ENCODE measurements around the gene LRRC23. TPM values are rescaled to one million over a fixed set of nuclear protein-coding genes. Genes with fewer than 3 reads are reported as not detected.
"Not testable (repeated sequence)": the region's sequence is repeated elsewhere in the genome, so short reads cannot be mapped to it uniquely, and the experiment has no call there.

Gene LRRC23
- total and polyA plus RNA-seq, 2 donors (not counting 1 experiment from before 2014, with no cell fraction given): 5.6 to 9.6 TPM

DNA sequence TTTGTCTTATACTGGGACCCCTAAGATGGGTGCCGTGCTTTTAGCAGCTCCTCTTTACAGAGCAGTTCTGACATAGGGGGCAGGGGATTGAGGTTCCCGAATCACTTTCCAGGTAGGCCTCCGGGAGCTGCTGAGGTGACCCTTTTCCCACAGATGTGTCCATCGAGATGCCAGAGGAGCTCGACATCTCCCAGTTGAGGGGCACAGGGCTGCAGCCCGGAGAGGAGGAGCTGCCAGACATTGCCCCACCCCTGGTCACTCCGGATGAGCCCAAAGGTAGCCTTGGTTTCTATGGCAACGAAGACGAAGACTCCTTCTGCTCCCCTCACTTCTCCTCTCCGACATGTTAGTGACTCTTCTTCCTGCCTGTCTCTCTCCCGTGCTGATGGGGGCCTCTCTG is 41.6 kb upstream of the LRRC23 start:
- no peaks in the 10 kb centered on the region for H3K9me3 ChIP-seq (ENCODE audit: control insufficient read depth, insufficient read depth, low read depth, low read length)
- peaks cover 4% of the 10 kb centered on the region for H3K4me1 ChIP-seq (ENCODE audit: control insufficient read depth, extremely low read depth, insufficient read depth, low read length)
- H3K27me3 ChIP-seq (ENCODE audit: control insufficient read depth, insufficient read depth, low read length): no peaks in the 10 kb centered on the region
- H2AFZ ChIP-seq (ENCODE audit: low read length): no peak overlapping the region
- H3K36me3 ChIP-seq (ENCODE audit: control insufficient read depth, insufficient read depth, low read length): peaks cover 34% of the 10 kb centered on the region
- H4K20me1 ChIP-seq (ENCODE audit: control insufficient read depth, extremely low read depth, insufficient read depth, low read length): no peaks in the 10 kb centered on the region
- H3K4me3 ChIP-seq (replicated peaks in 1 of 4; ENCODE audit: control extremely low read depth in 1 of 4, insufficient read depth in 1 of 4, low read depth in 3 of 4, low read length in 4 of 4): no peak overlapping the region
- H3K79me2 ChIP-seq (ENCODE audit: control insufficient read depth, insufficient read depth, low read length): peaks cover 7% of the 10 kb centered on the region
- no peak for TF ChIP-seq EZH2 (IDR thresholded peaks at IDR 0.05; ENCODE audit: low read length, missing control alignments)
- TF ChIP-seq CTCF (conservative IDR thresholded peaks at IDR 0.05 in 1 of 2, IDR thresholded peaks at IDR 0.05 in 1 of 2; ENCODE audit: low read depth in 1 of 2, low read length in 2 of 2): no peak
- H3K4me2 ChIP-seq (ENCODE audit: extremely low read depth, insufficient read depth, low read length): no peak overlapping the region
- H3K9ac ChIP-seq (ENCODE audit: insufficient read depth, low read length): no peak overlapping the region
- DNase-seq (ENCODE audit: low read depth in 2 of 2): no peak
- H3K27ac ChIP-seq (ENCODE audit: insufficient read depth, low read length): no peak overlapping the region

DNA sequence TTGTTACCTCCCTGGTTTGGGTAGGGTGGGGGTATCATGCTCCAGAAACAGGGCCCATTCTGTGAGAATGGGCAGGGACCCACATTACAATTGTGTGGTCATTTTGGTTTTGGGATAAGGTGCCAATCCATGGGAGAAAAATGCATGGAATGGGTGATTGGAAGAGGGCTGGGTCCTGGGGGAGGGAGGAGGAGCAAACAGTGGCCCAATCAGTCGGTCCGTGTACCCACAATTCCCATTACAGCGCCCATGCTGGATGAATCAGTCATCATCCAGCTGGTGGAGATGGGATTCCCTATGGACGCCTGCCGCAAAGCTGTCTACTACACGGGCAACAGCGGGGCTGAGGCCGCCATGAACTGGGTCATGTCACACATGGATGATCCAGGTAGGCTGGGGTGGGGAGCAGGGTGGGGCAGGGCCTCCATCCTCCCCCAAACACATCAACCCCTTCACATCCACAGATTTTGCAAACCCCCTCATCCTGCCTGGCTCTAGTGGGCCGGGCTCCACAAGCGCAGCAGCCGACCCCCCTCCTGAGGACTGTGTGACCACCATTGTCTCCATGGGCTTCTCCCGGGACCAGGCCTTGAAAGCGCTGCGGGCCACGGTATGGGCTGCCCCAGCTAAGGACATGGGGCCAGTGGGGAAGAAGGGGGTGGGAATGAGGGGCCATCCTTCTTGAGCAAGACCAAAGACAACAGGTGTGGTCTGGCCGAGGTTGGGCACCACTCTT is 40.9 kb upstream of the LRRC23 start:
- Histone ChIP-seq H3K4me1 (ENCODE audit: control insufficient read depth, extremely low read depth, insufficient read depth, low read length) (peaks cover 4% of the 10 kb centered on the region), H3K9ac (ENCODE audit: insufficient read depth, low read length) (no peak overlapping the region), H3K4me2 (ENCODE audit: extremely low read depth, insufficient read depth, low read length) (no peak overlapping the region), H3K27ac (ENCODE audit: insufficient read depth, low read length) (no peak overlapping the region), H2AFZ (ENCODE audit: low read length) (no peak overlapping the region), H3K4me3 (replicated peaks in 1 of 4; ENCODE audit: control extremely low read depth in 1 of 4, insufficient read depth in 1 of 4, low read depth in 3 of 4, low read length in 4 of 4) (no peak overlapping the region), H3K27me3 (ENCODE audit: control insufficient read depth, insufficient read depth, low read length) (no peaks in the 10 kb centered on the region), H3K9me3 (ENCODE audit: control insufficient read depth, insufficient read depth, low read depth, low read length) (no peaks in the 10 kb centered on the region), H3K36me3 (ENCODE audit: control insufficient read depth, insufficient read depth, low read length) (peaks cover 28% of the 10 kb centered on the region), H4K20me1 (ENCODE audit: control insufficient read depth, extremely low read depth, insufficient read depth, low read length) (no peaks in the 10 kb centered on the region), H3K79me2 (ENCODE audit: control insufficient read depth, insufficient read depth, low read length) (peaks cover 14% of the 10 kb centered on the region)
- DNase-seq (ENCODE audit: low read depth in 2 of 2): peak in 1 of 2 donors; percentile 21
- TF ChIP-seq CTCF (conservative IDR thresholded peaks at IDR 0.05 in 1 of 2, IDR thresholded peaks at IDR 0.05 in 1 of 2; ENCODE audit: low read depth in 1 of 2, low read length in 2 of 2): no peak
- no peak for TF ChIP-seq EZH2 (IDR thresholded peaks at IDR 0.05; ENCODE audit: low read length, missing control alignments)

DNA sequence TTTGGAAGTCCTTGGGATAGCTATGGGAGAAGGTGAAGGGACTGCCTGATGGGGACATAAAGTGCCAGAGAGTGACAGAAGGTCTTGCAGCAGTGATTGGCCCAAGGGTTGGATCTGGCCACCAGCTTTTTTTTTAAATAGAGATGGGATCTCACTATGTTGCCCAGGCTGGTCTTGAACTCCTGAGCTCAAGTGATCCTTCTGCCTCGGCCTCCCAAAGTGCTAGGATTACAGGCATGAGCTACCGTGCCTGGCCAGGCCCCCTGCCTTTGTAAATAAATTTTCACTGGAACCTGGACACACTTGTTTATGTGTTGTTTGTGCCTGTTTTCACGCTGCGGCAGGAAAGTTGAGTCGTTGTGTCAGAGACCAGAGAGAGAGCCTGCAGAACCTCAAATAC is 39.3 kb upstream of the LRRC23 start:
- H4K20me1 ChIP-seq (ENCODE audit: control insufficient read depth, extremely low read depth, insufficient read depth, low read length); DNase-seq (ENCODE audit: low read depth in 2 of 2); H3K9ac ChIP-seq (ENCODE audit: insufficient read depth, low read length); H3K27me3 ChIP-seq (ENCODE audit: control insufficient read depth, insufficient read depth, low read length); H3K9me3 ChIP-seq (ENCODE audit: control insufficient read depth, insufficient read depth, low read depth, low read length); H2AFZ ChIP-seq (ENCODE audit: low read length); H3K4me2 ChIP-seq (ENCODE audit: extremely low read depth, insufficient read depth, low read length); H3K27ac ChIP-seq (ENCODE audit: insufficient read depth, low read length); H3K4me3 ChIP-seq (replicated peaks in 1 of 4; ENCODE audit: control extremely low read depth in 1 of 4, insufficient read depth in 1 of 4, low read depth in 3 of 4, low read length in 4 of 4): not testable (repeated sequence)
- H3K36me3 ChIP-seq (ENCODE audit: control insufficient read depth, insufficient read depth, low read length): peaks cover 28% of the 10 kb centered on the region
- H3K79me2 ChIP-seq (ENCODE audit: control insufficient read depth, insufficient read depth, low read length): peaks cover 28% of the 10 kb centered on the region
- H3K4me1 ChIP-seq (ENCODE audit: control insufficient read depth, extremely low read depth, insufficient read depth, low read length): peaks cover 16% of the 10 kb centered on the region

All from fibroblast of lung (primary cell).